Effector memory CD8-positive, alpha-beta T cell (primary cell): Measurements from ENCODE around the gene EDC4.
A peak's percentile ranks its signal among the peaks of the same experiment; 100 is the strongest.

ENCODE experiments used
- ATAC-seq: fragments of 150-1000 bp; cut with Tn5 transposase; replicated peaks from 2 replicates; pipeline ENCODE4 v1.10.0; 2021; ENCODE audit warnings: mild to moderate bottlenecking, moderate library complexity
- DNase-seq, 3 experiments: peaks; one replicate each; pipeline ENCODE4 v3.0.0; 2021
- H3K27ac Mint-ChIP-seq, 2 donors: one replicate each; pipeline ENCODE4 v1.8.0; 2022; ENCODE audit warnings: mild to moderate bottlenecking in 2 of 2, mixed read lengths in 2 of 2, moderate library complexity in 2 of 2
- H3K27me3 Mint-ChIP-seq, 2 donors: one replicate each; pipeline ENCODE4 v1.8.0; 2022; ENCODE audit warnings: mixed read lengths in 2 of 2
- H3K36me3 Mint-ChIP-seq: one replicate; pipeline ENCODE4 v1.8.0; 2022; ENCODE audit warnings: mild to moderate bottlenecking, moderate library complexity, mixed read lengths; ENCODE audit not compliant: insufficient read depth
- H3K4me1 Mint-ChIP-seq, 2 donors: one replicate each; pipeline ENCODE4 v1.8.0; 2022; ENCODE audit warnings: low read depth in 2 of 2, mixed read lengths in 2 of 2
- H3K4me3 Mint-ChIP-seq, 2 donors: one replicate each; pipeline ENCODE4 v1.8.0; 2022; ENCODE audit warnings: mild to moderate bottlenecking in 2 of 2, mixed read lengths in 2 of 2, moderate library complexity in 2 of 2
- H3K9me3 Mint-ChIP-seq, 2 donors: one replicate each; pipeline ENCODE4 v1.8.0; 2022; ENCODE audit warnings: mixed read lengths in 2 of 2

Gene EDC4

DNA sequence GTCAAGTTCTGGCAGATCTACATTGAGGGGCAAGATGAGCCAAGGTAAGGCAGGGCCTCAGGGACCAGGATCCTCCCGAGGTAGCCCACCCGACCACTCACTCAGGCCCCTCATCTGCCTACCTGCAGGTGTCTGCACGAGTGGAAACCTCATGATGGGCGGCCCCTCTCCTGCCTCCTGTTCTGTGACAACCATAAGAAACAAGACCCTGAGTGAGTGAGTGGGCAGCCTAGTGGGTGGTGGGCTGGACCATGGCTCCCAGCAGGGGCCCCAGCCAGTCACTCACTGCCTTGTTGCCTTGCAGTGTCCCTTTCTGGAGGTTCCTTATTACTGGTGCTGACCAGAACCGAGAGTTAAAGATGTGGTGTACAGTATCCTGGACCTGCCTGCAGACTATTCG lies 5.4 kb downstream of the EDC4 start:
- Mint-ChIP-seq H3K9me3 (no peaks in the 10 kb centered on the region), H3K36me3 (peaks cover 61% of the 10 kb centered on the region), H3K27ac (peak overlapping the region in 1 of 2 donors; percentile 83), H3K4me1 (peaks cover 28 to 30% of the 10 kb centered on the region in 2 donors), H3K27me3 (no peaks in the 10 kb centered on the region), H3K4me3 (no peak overlapping the region)
- DNase-seq (no peak), ATAC-seq (no peak)

DNA sequence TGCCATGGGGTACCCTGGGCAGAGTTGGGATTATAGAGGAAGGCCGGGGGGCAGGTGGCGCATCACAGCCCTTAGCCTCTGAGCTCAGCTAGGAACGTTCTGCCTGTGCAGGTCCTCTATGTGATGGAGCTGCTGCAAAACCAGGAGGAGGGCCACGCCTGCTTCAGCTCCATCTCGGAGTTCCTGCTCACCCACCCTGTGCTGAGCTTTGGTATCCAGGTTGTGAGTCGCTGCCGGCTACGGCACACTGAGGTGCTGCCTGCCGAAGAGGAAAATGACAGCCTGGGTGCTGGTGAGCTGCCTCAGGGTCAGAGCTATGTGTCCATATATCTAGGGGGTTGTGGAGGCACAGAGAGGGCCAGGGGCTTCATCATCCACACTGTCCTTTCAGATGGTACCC lies 6.0 kb downstream of the EDC4 start:
- Mint-ChIP-seq H3K27ac (peak overlapping the region in 1 of 2 donors; percentile 17), H3K27me3 (no peaks in the 10 kb centered on the region), H3K4me1 (peaks cover 25 to 29% of the 10 kb centered on the region in 2 donors), H3K9me3 (no peaks in the 10 kb centered on the region), H3K36me3 (peaks cover 62% of the 10 kb centered on the region), H3K4me3 (no peak overlapping the region)
- DNase-seq (no peak), ATAC-seq (no peak)

DNA sequence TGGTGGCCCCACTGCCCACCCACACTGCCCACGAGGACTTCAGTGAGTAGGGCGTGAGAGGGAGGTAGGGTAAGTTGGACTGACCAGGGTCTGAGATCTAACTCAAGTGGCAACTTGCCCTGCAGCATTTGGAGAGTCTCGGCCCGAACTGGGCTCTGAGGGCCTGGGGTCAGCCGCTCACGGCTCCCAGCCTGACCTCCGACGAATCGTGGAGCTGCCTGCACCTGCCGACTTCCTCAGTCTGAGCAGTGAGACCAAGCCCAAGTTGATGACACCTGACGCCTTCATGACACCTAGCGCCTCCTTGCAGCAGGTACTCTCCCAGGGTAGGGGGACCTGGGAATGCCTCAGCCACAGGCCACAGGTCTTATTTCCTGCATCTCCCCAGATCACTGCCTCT lies 6.6 kb downstream of the EDC4 start:
- Mint-ChIP-seq H3K36me3 (peaks cover 61% of the 10 kb centered on the region), H3K27ac (no peak overlapping the region), H3K27me3 (no peaks in the 10 kb centered on the region), H3K9me3 (no peaks in the 10 kb centered on the region), H3K4me1 (peaks cover 19 to 23% of the 10 kb centered on the region in 2 donors), H3K4me3 (no peak overlapping the region)
- DNase-seq (no peak), ATAC-seq (no peak)

DNA sequence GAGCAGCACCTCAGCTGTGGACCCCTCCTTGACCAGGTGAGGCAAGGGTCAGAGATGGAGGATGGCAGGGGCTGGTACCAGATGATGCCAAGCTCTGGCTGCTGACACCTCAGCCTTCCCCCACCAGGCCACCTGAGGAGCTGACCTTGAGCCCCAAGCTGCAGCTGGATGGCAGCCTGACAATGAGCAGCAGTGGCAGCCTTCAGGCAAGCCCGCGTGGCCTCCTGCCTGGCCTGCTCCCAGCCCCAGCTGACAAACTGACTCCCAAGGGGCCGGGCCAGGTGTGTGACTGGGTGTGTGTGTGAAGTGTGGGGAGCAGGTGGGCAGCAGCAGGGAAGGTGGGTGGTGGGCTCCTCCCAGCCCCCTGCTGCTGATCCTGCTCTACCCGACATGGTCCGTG lies 7.1 kb downstream of the EDC4 start:
- Mint-ChIP-seq H3K4me3 (no peak overlapping the region), H3K27ac (peak overlapping the region in 1 of 2 donors; percentile 72), H3K36me3 (peaks cover 65% of the 10 kb centered on the region), H3K9me3 (no peaks in the 10 kb centered on the region), H3K4me1 (peaks cover 14 to 19% of the 10 kb centered on the region in 2 donors), H3K27me3 (no peaks in the 10 kb centered on the region)
- DNase-seq (no peak), ATAC-seq (no peak)

DNA sequence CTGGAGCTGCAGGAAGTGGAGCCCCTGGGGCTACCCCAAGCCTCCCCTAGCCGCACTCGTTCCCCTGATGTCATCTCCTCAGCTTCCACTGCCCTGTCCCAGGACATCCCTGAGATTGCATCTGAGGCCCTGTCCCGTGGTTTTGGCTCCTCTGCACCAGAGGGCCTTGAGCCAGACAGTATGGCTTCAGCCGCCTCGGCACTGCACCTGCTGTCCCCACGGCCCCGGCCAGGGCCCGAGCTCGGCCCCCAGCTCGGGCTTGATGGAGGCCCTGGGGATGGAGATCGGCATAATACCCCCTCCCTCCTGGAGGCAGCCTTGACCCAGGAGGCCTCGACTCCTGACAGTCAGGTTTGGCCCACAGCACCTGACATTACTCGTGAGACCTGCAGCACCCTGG lies 7.7 kb downstream of the EDC4 start:
- no peaks in the 10 kb centered on the region for H3K9me3 Mint-ChIP-seq
- H3K27me3 Mint-ChIP-seq, result no peaks in the 10 kb centered on the region
- no peak for DNase-seq
- H3K27ac Mint-ChIP-seq, result peak overlapping the region in 1 of 2 donors; percentile 72
- H3K4me3 Mint-ChIP-seq, result no peak overlapping the region
- H3K36me3 Mint-ChIP-seq, result peaks cover 65% of the 10 kb centered on the region
- peaks cover 8 to 13% of the 10 kb centered on the region in 2 donors for H3K4me1 Mint-ChIP-seq
- no peak for ATAC-seq

DNA sequence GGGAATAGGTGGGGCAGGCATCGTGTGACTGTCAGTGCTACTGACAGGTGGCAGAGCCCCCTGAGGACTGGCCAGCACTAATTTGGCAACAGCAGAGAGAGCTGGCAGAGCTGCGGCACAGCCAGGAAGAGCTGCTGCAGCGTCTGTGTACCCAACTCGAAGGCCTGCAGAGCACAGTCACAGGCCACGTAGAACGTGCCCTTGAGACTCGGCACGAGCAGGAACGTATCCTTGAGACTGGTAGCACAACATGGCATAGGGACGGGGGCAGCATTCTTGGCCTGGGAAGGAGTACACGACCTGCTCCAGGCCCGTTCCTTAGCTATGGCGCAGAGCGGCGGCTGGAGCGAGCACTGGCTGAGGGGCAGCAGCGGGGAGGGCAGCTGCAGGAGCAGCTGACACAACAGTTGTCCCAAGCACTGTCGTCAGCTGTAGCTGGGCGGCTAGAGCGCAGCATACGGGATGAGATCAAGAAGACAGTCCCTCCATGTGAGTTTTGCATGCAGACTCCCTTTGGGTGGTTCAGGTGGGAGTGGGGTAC lies 8.8 kb downstream of the EDC4 start:
- no peaks in the 10 kb centered on the region for H3K27me3 Mint-ChIP-seq
- H3K9me3 Mint-ChIP-seq, result no peaks in the 10 kb centered on the region
- peaks cover 63% of the 10 kb centered on the region for H3K36me3 Mint-ChIP-seq
- H3K4me1 Mint-ChIP-seq, result peaks cover 0 to 6% of the 10 kb centered on the region in 2 donors
- peak overlapping the region in 1 of 2 donors; percentile 72 for H3K27ac Mint-ChIP-seq
- ATAC-seq (no peak), DNase-seq (no peak)
- peak overlapping the region in 1 of 2 donors; percentile 31 for H3K4me3 Mint-ChIP-seq

DNA sequence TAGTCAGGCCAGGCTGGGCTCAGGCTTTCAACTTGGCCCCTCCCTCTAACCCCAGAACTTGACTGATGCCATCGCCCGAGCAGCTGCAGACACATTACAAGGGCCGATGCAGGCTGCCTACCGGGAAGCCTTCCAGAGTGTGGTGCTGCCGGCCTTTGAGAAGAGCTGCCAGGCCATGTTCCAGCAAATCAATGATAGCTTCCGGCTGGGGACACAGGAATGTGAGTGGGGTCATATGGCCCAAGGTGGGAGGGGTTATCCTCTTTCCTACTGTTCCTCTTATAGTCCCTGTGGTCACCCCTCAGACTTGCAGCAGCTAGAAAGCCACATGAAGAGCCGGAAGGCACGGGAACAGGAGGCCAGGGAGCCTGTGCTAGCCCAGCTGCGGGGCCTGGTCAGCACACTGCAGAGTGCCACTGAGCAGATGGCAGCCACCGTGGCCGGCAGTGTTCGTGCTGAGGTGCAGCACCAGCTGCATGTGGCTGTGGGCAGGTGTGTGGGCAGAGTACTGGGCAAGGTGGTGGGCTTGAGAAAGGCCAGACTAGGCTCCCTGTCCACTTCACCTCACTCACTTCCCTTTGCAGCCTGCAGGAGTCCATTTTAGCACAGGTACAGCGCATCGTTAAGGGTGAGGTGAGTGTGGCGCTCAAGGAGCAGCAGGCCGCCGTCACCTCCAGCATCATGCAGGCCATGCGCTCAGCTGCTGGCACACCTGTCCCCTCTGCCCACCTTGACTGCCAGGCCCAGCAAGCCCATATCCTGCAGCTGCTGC lies 9.7 kb downstream of the EDC4 start:
- DNase-seq (no peak), ATAC-seq (no peak)
- Mint-ChIP-seq H3K27ac (peak overlapping the region in 1 of 2 donors; percentile 88), H3K4me3 (no peak overlapping the region), H3K27me3 (no peaks in the 10 kb centered on the region), H3K4me1 (peaks cover 0 to 6% of the 10 kb centered on the region in 2 donors), H3K9me3 (no peaks in the 10 kb centered on the region), H3K36me3 (peaks cover 54% of the 10 kb centered on the region)

DNA sequence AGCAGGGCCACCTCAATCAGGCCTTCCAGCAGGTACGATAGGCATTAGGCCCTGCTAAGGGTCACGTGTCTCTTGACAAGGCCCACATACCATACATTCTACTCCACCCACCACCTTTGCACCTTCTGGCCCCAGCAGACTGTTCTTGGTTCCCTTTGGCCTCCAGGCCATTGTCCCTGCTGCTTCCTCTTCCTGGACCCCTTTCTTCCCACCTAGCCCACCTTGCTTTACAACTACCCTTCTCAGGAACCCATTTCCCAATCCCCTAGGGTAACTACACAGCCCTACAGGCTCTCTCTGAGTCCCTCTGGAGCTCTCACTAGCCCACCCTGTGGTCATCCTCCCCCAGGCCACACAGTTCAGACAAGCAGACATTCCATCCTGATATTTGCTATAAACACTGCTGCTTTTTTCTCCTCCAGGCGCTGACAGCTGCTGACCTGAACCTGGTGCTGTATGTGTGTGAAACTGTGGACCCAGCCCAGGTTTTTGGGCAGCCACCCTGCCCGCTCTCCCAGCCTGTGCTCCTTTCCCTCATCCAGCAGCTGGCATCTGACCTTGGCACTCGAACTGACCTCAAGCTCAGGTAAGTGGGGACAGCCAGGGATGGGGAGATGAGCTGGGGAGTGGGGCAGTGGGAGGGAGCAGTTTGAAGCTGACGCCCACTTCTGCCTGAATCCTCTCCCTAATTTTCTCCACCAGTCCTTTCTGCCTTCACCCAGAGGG lies 10.5 kb downstream of the EDC4 start:
- DNase-seq (no peak), ATAC-seq (peak; percentile 21)
- Mint-ChIP-seq H3K36me3 (peaks cover 46% of the 10 kb centered on the region), H3K27me3 (no peaks in the 10 kb centered on the region), H3K9me3 (no peaks in the 10 kb centered on the region), H3K4me1 (peaks cover 0 to 6% of the 10 kb centered on the region in 2 donors), H3K27ac (peak overlapping the region in 1 of 2 donors; percentile 88), H3K4me3 (no peak overlapping the region)

DNA sequence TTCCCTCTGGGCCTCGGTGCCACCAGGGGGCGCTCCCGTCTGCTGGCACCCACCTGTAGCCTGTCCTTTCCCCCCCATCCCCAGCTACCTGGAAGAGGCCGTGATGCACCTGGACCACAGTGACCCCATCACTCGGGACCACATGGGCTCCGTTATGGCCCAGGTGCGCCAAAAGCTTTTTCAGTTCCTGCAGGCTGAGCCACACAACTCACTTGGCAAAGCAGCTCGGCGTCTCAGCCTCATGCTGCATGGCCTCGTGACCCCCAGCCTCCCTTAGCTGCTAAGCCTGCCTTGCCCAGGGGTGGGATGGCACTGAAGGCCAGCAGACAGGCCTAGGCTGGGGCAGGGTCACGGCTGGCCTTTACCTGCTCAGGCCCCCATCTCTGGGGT lies 11.0 kb downstream of the EDC4 start:
- no peaks in the 10 kb centered on the region for H3K9me3 Mint-ChIP-seq
- ATAC-seq (peak; percentile 90), DNase-seq (peak; percentile 71 to 72 (median 72))
- peaks cover 41% of the 10 kb centered on the region for H3K36me3 Mint-ChIP-seq
- no peaks in the 10 kb centered on the region for H3K27me3 Mint-ChIP-seq
- peaks cover 0 to 6% of the 10 kb centered on the region in 2 donors for H3K4me1 Mint-ChIP-seq
- no peak overlapping the region for H3K4me3 Mint-ChIP-seq
- peak overlapping the region in 1 of 2 donors; percentile 88 for H3K27ac Mint-ChIP-seq

DNA sequence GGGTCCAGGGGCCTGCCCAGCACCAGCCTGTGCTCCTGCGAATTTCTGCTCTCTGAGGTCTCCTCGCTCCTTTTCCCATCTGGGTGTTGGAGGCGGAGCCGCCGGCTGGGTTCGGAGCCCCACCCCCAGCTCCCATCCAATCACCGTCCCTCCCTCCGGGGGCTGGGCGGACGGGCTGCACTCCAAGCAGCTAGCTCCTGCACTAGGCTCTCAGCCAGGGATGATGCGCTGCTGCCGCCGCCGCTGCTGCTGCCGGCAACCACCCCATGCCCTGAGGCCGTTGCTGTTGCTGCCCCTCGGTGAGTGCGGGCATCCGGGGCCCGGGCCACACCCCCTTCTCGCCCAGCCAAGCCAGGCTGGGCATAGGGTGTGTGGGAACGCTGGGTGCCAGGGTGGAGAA lies 11.8 kb downstream of the EDC4 start, which contains the start of gene NRN1L:
Gene NRN1L (plus strand): TSS at position 202 of the 400 bp plus-strand sequence. CDS start 19 bp downstream, at position 221.
- Mint-ChIP-seq H3K4me1 (peaks cover 0 to 6% of the 10 kb centered on the region in 2 donors), H3K27ac (peak within 1 kb of the TSS in 1 of 2 donors; percentile 88), H3K27me3 (no peaks in the 10 kb centered on the region), H3K4me3 (no peak within 1 kb of the TSS), H3K36me3 (peaks cover 33% of the 10 kb centered on the region), H3K9me3 (no peaks in the 10 kb centered on the region)
- ATAC-seq (no peak), DNase-seq (no peak)

DNA sequence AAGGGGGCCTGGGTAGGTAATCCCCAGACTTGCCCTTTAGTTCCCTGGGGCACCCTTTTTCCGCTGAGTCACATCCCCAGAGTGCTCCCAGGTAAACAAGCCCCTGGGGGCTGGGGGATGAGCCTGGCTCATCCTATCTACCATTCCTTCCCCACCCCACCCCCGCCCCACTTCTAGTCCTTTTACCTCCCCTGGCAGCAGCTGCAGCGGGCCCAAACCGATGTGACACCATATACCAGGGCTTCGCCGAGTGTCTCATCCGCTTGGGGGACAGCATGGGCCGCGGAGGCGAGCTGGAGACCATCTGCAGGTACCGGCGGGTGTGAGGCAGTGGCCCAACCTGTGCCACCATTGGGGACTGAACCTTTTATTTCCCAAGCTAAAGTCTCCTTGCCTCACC lies 12.7 kb downstream of the EDC4 start:
- Mint-ChIP-seq H3K4me3 (no peak overlapping the region), H3K36me3 (peaks cover 28% of the 10 kb centered on the region), H3K4me1 (peaks cover 0 to 6% of the 10 kb centered on the region in 2 donors), H3K9me3 (no peaks in the 10 kb centered on the region), H3K27ac (no peak overlapping the region), H3K27me3 (no peaks in the 10 kb centered on the region)
- no peak for DNase-seq
- ATAC-seq, result no peak

DNA sequence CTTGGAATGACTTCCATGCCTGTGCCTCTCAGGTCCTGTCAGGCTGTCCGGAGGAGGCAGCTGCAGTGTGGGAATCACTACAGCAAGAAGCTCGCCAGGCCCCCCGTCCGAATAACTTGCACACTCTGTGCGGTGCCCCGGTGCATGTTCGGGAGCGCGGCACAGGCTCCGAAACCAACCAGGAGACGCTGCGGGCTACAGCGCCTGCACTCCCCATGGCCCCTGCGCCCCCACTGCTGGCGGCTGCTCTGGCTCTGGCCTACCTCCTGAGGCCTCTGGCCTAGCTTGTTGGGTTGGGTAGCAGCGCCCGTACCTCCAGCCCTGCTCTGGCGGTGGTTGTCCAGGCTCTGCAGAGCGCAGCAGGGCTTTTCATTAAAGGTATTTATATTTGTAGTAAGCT lies 13.1 kb downstream of the EDC4 start:
- DNase-seq (no peak), ATAC-seq (no peak)
- Mint-ChIP-seq H3K27me3 (no peaks in the 10 kb centered on the region), H3K4me3 (no peak overlapping the region), H3K27ac (no peak overlapping the region), H3K36me3 (peaks cover 24% of the 10 kb centered on the region), H3K9me3 (no peaks in the 10 kb centered on the region), H3K4me1 (peaks cover 0 to 6% of the 10 kb centered on the region in 2 donors)

DNA sequence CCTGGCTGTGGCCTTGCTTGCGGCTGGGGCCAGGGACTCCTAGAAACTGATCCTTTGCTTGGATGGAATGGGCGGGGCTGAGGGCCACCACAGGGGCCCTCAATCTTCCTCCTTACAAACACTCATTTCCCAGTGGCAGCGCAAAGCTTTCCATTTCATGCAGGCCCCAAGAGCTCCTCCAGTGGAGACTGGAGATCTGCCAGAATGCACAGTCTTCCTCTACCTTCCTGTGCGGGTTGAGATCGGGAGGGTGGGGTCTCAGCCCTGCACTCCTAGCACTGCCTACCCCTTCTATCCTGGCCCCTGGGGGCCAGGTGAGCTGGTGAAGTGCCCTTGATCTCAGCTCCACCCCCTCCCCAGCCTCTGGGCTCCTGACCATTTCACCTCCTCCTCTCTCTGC lies 13.5 kb downstream of the EDC4 start:
- DNase-seq (no peak), ATAC-seq (no peak)
- peaks cover 0 to 6% of the 10 kb centered on the region in 2 donors for H3K4me1 Mint-ChIP-seq
- H3K27me3 Mint-ChIP-seq, result no peaks in the 10 kb centered on the region
- peak overlapping the region in 1 of 2 donors; percentile 71 for H3K27ac Mint-ChIP-seq
- H3K9me3 Mint-ChIP-seq, result no peaks in the 10 kb centered on the region
- no peak overlapping the region for H3K4me3 Mint-ChIP-seq
- H3K36me3 Mint-ChIP-seq, result peaks cover 21% of the 10 kb centered on the region
